HUES64 (cell line): Measurements from ENCODE around the gene MYH15.

Experiments used
- H3K27ac ChIP-seq: 2 replicates; pipeline ENCODE4 v1.7.0; 2013; ENCODE audit warnings: low read depth, low read length, inconsistent platforms
- H3K27me3 ChIP-seq: 2 replicates; pipeline ENCODE4 v1.6.1; 2013; ENCODE audit warnings: mild to moderate bottlenecking, low read length; ENCODE audit not compliant: insufficient read depth
- H3K36me3 ChIP-seq: 2 replicates; pipeline ENCODE4 v1.6.1; 2013; ENCODE audit warnings: mild to moderate bottlenecking, low read length; ENCODE audit not compliant: insufficient read depth
- H3K4me1 ChIP-seq: 2 replicates; pipeline ENCODE4 v1.6.1; 2013; ENCODE audit warnings: mild to moderate bottlenecking, low read length, moderate library complexity; ENCODE audit not compliant: insufficient read depth
- H3K4me3 ChIP-seq: 2 replicates; pipeline ENCODE4 v1.5.1; 2013; ENCODE audit warnings: mild to moderate bottlenecking, low read length, moderate library complexity
- H3K9ac ChIP-seq: 2 replicates; pipeline ENCODE4 v1.6.1; 2013; ENCODE audit warnings: mild to moderate bottlenecking, low read depth, low read length
- H3K9me3 ChIP-seq: 2 replicates; pipeline ENCODE4 v1.6.1; 2013; ENCODE audit warnings: low read depth, low read length; ENCODE audit not compliant: insufficient read depth
- WGBS: fragments of 150-250, 120-280 bp; methylation state at CpG from one replicate; pipeline ENCODE4 v1.1.7; 2013; ENCODE audit warnings: missing lambda C conversion rate; 5-methylcytosine and 5-hydroxymethylcytosine counted together

MYH15 gene

DNA sequence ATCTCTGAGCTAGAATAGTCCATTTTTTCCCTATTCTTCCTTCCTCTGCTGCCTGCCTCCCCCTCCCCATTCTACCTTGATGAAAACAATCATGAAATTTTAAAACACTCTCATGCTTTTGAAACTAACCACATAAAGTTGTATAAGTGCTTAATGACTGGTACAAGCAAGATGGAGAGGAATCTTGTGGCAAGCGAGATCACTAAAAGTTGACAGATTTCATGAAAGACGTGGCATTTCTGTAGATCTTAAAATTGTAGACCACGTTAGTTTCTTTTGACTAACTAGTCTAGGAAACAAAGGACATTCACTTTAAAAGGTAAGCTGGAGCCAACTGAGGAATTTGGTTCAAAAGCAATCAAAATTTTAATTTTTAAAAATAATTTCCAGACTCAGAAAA is 178.6 kb downstream of the MYH15 start:
- H3K27ac ChIP-seq, result no peak overlapping the region

More for the DNA sequence above, 178.6 kb downstream of the MYH15 start:
- Histone ChIP-seq H3K27me3 (no peaks in the 10 kb centered on the region), H3K4me1 (no peaks in the 10 kb centered on the region), H3K4me3 (no peak overlapping the region), H3K9ac (no peak overlapping the region), H3K9me3 (no peaks in the 10 kb centered on the region; the same call in 1 of the 2 replicates), H3K36me3 (no peaks in the 10 kb centered on the region)
- WGBS, result 94% methylated on average over 3 of the region's 3 CpGs
